HG02852 (cell line): ENCODE measurements around the gene CALR.
"Not testable (repeated sequence)": the region's sequence is repeated elsewhere in the genome, so short reads cannot be mapped to it uniquely, and the experiment has no call there.

ENCODE experiments used
- ATAC-seq: cut with Tn5 transposase; IDR thresholded peaks from one replicate; pipeline ENCODE4 v1.9.1; 2021; ENCODE audit warnings: mild to moderate bottlenecking, moderate library complexity; ENCODE audit not compliant: unreplicated experiment

Gene CALR

GRCh38 chr19:12976109-12976508 is 37.7 kb downstream of the CALR start:
- ATAC-seq, result not testable (repeated sequence)

- ATAC-seq, result no peak
These were observed 41.6 kb downstream of the CALR start for GRCh38 chr19:12979974-12980373.

DNA sequence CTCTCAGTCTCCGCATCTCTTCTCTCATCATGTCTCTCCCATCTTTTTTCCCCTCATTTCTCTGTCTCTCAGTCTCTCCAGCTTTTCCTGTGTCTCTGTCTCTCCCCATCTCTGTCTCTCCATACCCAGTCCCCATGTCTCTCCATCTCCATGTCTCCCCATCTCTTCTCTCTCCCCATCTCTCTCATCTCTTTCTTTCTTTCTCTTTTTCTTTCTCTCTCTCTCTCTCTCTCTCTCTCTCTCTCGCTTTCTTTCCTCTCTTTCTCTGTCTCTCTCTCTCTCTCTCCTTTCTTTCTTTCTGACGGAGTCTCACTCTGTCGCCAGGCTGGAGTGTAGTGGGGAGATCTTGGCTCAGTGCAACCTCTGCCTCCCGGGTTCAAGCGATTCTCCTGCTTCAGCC is 44.2 kb downstream of the CALR start:
- no peak for ATAC-seq

- ATAC-seq, result no peak
These were observed 44.7 kb downstream of the CALR start for GRCh38 chr19:12983091-12983490.

DNA sequence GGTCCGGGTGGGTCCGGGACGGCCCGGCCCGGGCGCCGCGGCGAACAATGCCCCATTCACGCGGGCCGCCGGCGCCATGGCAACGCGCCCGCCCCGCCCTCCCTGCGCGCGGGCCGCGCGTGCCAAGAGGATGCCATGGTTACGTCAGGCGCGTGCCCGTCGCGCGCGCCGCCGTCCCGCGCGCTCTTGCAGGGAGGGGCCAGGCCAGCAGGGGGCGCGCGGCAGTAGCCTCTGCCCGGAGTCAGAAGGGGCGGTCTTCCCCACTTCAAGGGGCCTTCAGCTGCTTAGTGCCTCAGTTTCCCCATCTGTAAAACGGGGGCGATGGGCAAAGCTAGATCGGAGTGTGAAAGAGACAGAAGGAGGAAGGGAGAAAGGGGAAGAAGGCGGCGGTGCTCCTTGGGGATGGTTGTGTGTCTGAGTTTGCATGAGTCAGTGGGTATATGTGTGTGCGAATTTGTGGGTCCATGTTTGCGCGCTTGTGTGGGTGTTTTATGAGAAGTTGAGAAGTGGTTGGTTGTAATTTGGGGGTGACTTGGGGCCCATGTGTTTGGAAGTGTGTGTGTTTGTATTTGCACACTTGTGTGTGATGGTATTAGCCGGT is 45.2 kb downstream of the CALR start:
- ATAC-seq, result no peak

GRCh38 chr19:12984143-12984627 is 45.8 kb downstream of the CALR start:
- ATAC-seq, result no peak

- ATAC-seq, result no peak
These were observed 46.3 kb downstream of the CALR start for GRCh38 chr19:12984683-12985048.

DNA sequence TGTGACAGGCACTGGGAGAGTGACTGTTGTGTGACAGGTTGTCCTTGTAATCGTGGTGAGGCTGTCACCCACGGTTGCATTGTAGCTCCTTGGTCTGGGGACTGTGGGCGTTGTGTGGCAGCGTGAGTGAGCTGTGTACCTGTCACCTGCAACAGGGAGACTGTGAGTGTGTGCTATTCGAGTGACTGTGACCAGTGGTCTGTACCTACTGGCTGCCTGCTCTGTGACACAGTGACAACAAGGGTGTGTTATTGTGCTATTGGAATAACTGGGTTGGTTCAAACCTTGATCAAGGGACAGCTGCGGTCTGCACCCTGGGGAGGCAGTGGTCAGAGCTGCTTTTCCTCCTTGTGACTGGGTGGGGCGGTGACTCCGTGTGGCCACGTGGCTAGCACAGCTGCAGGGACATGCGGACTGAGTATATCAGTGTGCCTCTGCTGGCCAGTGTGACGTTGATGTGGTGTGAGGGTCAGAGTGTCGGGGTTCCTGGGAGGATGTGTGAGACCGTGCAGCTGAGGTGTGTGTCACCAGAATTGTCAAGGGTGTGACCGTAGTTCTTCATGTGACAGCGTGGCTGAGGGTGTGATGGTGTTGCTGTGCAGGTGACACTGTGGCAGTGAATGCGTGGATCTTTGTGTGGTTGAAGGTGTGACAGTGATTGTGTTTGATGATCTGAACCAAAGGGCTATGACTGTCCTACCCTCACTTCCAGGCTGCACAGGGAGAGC is 46.8 kb downstream of the CALR start:
- no peak for ATAC-seq

DNA sequence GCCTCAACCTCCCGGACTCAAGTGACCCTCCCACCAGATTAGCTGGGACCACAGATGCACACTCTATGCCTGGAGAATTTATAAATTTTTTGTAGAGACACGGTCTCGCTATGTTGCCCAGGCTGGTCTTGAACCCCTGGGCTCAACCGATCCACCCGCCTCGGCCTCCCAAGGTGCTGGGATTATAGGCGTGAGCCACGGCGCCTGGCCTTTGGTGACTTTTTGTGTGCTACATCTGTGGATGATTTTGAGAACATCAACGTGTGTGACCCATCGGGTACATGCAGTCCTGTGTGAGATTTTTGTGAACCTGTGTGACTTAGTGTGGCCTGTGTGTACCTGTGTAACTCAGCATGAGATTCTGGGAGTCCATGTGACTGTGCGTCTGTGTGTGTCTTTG is 48.3 kb downstream of the CALR start:
- no peak for ATAC-seq

- no peak for ATAC-seq
These were observed 48.8 kb downstream of the CALR start for GRCh38 chr19:12987190-12987589.

GRCh38 chr19:12987781-12988180 is 49.4 kb downstream of the CALR start:
- ATAC-seq, result no peak

DNA sequence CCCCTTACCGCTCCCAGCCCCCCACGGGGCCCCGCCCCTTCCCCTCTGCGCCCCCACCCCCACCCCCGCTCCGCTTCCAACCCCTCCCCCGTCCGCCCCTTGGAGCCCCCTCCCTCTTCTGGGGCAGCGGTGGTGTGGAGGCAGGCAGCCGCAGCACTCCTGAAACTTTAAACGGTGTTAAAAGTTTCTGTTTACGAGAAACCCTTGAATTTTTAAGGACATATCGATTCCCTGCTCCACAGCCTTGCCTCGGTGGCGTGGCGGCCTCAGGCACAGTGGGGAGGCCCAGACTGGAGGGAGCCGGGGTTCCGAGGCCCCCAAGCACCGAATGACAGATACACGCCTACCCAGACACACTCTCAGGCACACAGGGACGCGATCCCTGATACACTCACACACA is 52.0 kb downstream of the CALR start:
- no peak for ATAC-seq

GRCh38 chr19:12990853-12991252 is 52.4 kb downstream of the CALR start:
- no peak for ATAC-seq

DNA sequence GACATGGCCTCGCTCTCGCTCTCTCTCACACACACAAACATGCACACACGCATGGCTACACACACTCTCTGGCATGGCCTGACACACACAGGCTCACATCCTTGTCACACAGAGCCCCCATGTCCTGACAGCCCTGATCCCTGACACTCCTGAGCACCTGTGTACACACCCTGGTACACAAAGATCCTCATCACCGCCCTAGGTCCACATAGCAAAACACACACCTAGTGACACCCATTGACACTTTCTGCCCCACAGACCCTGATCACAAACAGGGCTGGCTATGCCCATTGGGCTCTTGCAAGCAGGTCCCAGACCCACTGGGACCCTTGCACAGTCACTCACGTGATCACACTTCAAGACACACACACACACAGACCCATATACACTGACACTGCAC is 52.9 kb downstream of the CALR start:
- ATAC-seq, result no peak

GRCh38 chr19:12992729-12993128 is 54.3 kb downstream of the CALR start:
- ATAC-seq, result no peak

GRCh38 chr19:12993562-12993961 is 55.2 kb downstream of the CALR start:
- ATAC-seq, result no peak
